ENCODE measurements around the gene SNN. TPM values are rescaled to one million over a fixed set of nuclear protein-coding genes. Genes with fewer than 3 reads are reported as not detected.
A peak's percentile ranks its signal among the peaks of the same experiment; 100 is the strongest.

Gene SNN
- total RNA-seq, 2 donors from 2014 or later = 28.9 to 35.1 TPM

DNA sequence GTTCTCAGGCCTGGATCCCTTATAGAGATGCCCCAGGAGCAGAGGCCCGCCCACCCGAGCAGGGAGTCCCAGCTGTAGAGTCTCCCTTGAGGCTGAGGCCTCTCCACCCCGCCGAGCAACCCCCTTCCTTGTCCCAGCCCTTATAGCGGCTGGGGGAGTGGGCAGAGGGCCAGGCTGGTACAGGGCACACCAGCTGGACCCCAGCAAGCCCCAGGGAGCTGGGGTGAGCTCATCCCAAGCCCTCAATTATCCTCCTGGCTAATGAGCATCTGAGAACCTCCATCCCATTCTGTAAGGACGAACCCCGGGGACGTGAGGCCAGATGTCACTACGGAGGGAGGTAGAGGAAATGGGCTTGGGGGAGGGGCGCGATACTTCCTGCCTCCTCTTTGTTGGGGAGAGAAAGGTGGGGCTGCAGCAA, 3.2 kb upstream of the SNN start:
- Histone ChIP-seq H3K9me3 (ENCODE audit: control insufficient read depth, low read length) (no peaks in the 10 kb centered on the region), H3K9ac (ENCODE audit: extremely low read depth, low read length, poor library complexity, severe bottlenecking) (no peak overlapping the region), H3K4me3 (ENCODE audit: low read length) (no peak overlapping the region), H3K27me3 (ENCODE audit: control insufficient read depth, insufficient read depth, low read length, poor library complexity, severe bottlenecking) (no peaks in the 10 kb centered on the region), H3K4me1 (ENCODE audit: control insufficient read depth, insufficient read depth, low read length) (peaks cover 5% of the 10 kb centered on the region), H3K36me3 (ENCODE audit: control insufficient read depth, insufficient read depth, low read length) (no peaks in the 10 kb centered on the region), H3K27ac (ENCODE audit: low read depth, low read length) (peak overlapping the region; percentile 85)
- no peak overlapping the region for H3K4me3 Mint-ChIP-seq
- H3K4me1 Mint-ChIP-seq = peaks cover 5% of the 10 kb centered on the region
- DNase-seq = peak; percentile 68
- no peak for TF ChIP-seq CTCF (conservative IDR thresholded peaks at IDR 0.05)
- no peaks in the 10 kb centered on the region for H3K36me3 Mint-ChIP-seq (ENCODE audit: low read depth)
- 38 to 49% methylated on average over 3 to 11 of the region's 11 CpGs for WGBS, 2 experiments (ENCODE audit: insufficient coverage in 1 of 2, insufficient read length in 1 of 2)
- no peak overlapping the region for H3K27ac Mint-ChIP-seq
- H3K27me3 Mint-ChIP-seq (ENCODE audit: insufficient read depth) = no peaks in the 10 kb centered on the region
- H3K9me3 Mint-ChIP-seq = no peaks in the 10 kb centered on the region

DNA sequence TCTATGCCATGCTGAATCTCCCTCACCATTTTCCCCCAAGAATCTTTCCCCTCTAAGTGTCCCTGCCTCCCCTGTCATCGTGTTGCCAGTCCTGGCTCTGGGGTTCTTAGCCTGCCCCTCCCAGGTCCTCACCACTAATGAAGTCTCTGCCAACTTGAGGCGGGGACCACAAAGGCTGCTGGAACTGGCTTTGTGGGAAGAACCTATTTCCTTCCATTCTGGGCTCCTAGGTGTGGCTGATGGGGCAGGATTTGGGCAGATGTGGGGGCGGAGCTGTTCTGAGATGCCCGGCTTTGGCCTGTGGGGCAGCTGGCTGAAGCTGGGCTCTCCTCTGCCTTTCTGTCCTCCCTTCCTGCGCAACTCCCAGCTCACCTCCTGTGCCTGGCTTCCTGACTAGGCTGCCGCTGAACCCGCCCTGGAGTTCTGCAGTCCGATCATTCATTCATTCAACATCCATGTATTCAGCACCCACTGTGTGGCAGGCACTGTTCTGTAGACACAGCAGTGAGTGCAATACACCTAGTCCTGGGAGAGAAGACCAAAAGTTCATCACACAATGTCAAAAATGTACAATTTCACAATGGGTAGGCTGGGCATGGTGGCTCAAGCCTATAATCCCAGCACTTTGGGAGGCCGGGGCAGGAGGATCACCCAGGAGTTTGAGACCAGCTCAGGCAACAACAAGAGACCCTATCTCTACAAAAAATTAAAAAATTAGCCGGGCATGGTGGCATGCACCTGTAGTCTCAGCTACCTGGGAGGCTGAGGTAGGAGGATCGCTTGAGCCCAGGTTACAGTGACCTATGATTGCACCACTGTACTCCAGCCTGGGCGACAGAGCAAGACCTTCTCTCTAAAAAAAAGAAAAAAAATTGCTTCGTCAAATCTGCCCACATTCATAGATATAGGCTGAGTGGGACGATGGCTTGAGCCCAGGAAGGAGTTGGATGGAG, 1.9 kb upstream of the SNN start:
- H3K4me1 Mint-ChIP-seq = peaks cover 10% of the 10 kb centered on the region
- 90 to 97% methylated on average over 9 to 14 of the region's 14 CpGs for WGBS, 2 experiments (ENCODE audit: insufficient coverage in 1 of 2, insufficient read length in 1 of 2)
- Histone ChIP-seq H3K4me3 (ENCODE audit: low read length) (no peak overlapping the region), H3K27ac (ENCODE audit: low read depth, low read length) (peak overlapping the region; percentile 68), H3K36me3 (ENCODE audit: control insufficient read depth, insufficient read depth, low read length) (no peaks in the 10 kb centered on the region), H3K9ac (ENCODE audit: extremely low read depth, low read length, poor library complexity, severe bottlenecking) (no peak overlapping the region), H3K9me3 (ENCODE audit: control insufficient read depth, low read length) (no peaks in the 10 kb centered on the region), H3K4me1 (ENCODE audit: control insufficient read depth, insufficient read depth, low read length) (peaks cover 9% of the 10 kb centered on the region), H3K27me3 (ENCODE audit: control insufficient read depth, insufficient read depth, low read length, poor library complexity, severe bottlenecking) (no peaks in the 10 kb centered on the region)
- H3K36me3 Mint-ChIP-seq (ENCODE audit: low read depth) = no peaks in the 10 kb centered on the region
- H3K4me3 Mint-ChIP-seq = no peak overlapping the region
- H3K9me3 Mint-ChIP-seq = no peaks in the 10 kb centered on the region
- no peaks in the 10 kb centered on the region for H3K27me3 Mint-ChIP-seq (ENCODE audit: insufficient read depth)
- no peak for TF ChIP-seq CTCF (conservative IDR thresholded peaks at IDR 0.05)
- peak; percentile 49 for DNase-seq
- H3K27ac Mint-ChIP-seq = no peak overlapping the region

DNA sequence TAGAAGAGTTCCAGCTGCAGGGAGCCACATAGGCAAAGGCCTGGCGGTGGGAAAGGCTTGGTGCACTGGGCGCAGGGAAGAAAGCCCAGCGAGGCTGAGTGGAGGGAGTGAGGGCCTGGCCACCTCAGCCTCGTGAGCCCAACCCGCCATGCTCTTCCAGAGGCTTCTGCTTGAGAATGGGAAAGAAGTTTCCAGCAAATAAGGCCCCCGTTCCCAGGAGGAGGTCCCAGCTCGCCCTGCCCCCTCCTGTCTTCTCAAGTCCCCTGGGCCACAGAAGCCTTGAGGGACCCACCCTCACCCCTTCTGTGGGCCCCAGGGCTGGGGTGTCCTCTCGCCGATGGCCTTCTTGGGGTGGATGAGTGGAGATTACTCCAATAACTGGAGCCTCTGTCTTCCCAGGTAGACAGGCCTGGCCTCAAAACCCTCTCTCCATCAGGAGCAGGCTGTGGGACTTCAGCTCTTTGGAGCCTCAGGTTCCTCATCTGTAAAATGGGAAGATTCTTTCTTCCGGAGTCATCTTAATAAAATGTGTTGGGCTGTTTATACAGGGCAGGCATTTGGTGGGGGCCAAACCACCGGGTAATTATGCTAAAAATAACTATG, 933 bp upstream of the SNN start:
- no peak overlapping the region for H3K9ac ChIP-seq (ENCODE audit: extremely low read depth, low read length, poor library complexity, severe bottlenecking)
- no peaks in the 10 kb centered on the region for H3K36me3 ChIP-seq (ENCODE audit: control insufficient read depth, insufficient read depth, low read length)
- no peak overlapping the region for H3K27ac ChIP-seq (ENCODE audit: low read depth, low read length)
- no peak for TF ChIP-seq CTCF (conservative IDR thresholded peaks at IDR 0.05)
- Mint-ChIP-seq H3K36me3 (ENCODE audit: low read depth) (no peaks in the 10 kb centered on the region), H3K27me3 (ENCODE audit: insufficient read depth) (no peaks in the 10 kb centered on the region), H3K4me1 (peaks cover 16% of the 10 kb centered on the region), H3K4me3 (peak overlapping the region; percentile 49), H3K27ac (no peak overlapping the region), H3K9me3 (no peaks in the 10 kb centered on the region)
- WGBS, 2 experiments (ENCODE audit: insufficient coverage in 1 of 2, insufficient read length in 1 of 2) = 90 to 91% methylated on average over 7 to 11 of the region's 11 CpGs
- H3K4me1 ChIP-seq (ENCODE audit: control insufficient read depth, insufficient read depth, low read length) = peaks cover 12% of the 10 kb centered on the region
- DNase-seq = peak; percentile 57
- H3K4me3 ChIP-seq (ENCODE audit: low read length) = peak overlapping the region; percentile 72
- no peaks in the 10 kb centered on the region for H3K9me3 ChIP-seq (ENCODE audit: control insufficient read depth, low read length)
- H3K27me3 ChIP-seq (ENCODE audit: control insufficient read depth, insufficient read depth, low read length, poor library complexity, severe bottlenecking) = no peaks in the 10 kb centered on the region

Data from endodermal cell (in vitro differentiated cells).